Measurements from ENCODE around the gene ASIC4.

The ASIC4 gene

GRCh38 chr2:219514196-219514761, at the start of gene ASIC4:
Gene ASIC4, plus strand, starts transcription at chr2:219514482. Its CDS starts 243 bp downstream, at chr2:219514725.
- no peak for DNase-seq

- DNase-seq, result no peak
Measured at GRCh38 chr2:219465659-219466561, 48.4 kb upstream of the ASIC4 start.

- DNase-seq, result no peak
Measured at GRCh38 chr2:219466816-219467735, 47.2 kb upstream of the ASIC4 start.

- no peak for DNase-seq
Measured at GRCh38 chr2:219467736-219468075, 46.6 kb upstream of the ASIC4 start.

GRCh38 chr2:219468410-219469185, 45.7 kb upstream of the ASIC4 start:
- no peak for DNase-seq

GRCh38 chr2:219469186-219469724, 45.0 kb upstream of the ASIC4 start:
- DNase-seq, result no peak

GRCh38 chr2:219470429-219470828, 43.9 kb upstream of the ASIC4 start:
- DNase-seq, result no peak

GRCh38 chr2:219471476-219472371, 42.6 kb upstream of the ASIC4 start:
- DNase-seq, result no peak

GRCh38 chr2:219472629-219473187, 41.6 kb upstream of the ASIC4 start:
- no peak for DNase-seq

- no peak for DNase-seq
Measured at GRCh38 chr2:219473511-219473910, 40.8 kb upstream of the ASIC4 start.

- no peak for DNase-seq
Measured at GRCh38 chr2:219474285-219475060, 39.8 kb upstream of the ASIC4 start.

GRCh38 chr2:219475278-219475677, 39.0 kb upstream of the ASIC4 start:
- no peak for DNase-seq

- peak; percentile 51 for DNase-seq
Measured at GRCh38 chr2:219475697-219476651, 38.3 kb upstream of the ASIC4 start.

- DNase-seq, result no peak
Measured at GRCh38 chr2:219476652-219477151, 37.6 kb upstream of the ASIC4 start.

- DNase-seq, result no peak
Measured at GRCh38 chr2:219477179-219477578, 37.1 kb upstream of the ASIC4 start.

GRCh38 chr2:219477815-219478214, 36.5 kb upstream of the ASIC4 start:
- DNase-seq, result no peak

- no peak for DNase-seq
Measured at GRCh38 chr2:219478916-219479315, 35.4 kb upstream of the ASIC4 start.

- DNase-seq, result no peak
Measured at GRCh38 chr2:219480004-219480403, 34.3 kb upstream of the ASIC4 start.

Measured in CD4-positive, alpha-beta T cell treated with Interleukin-21 for 1 hour (primary cell).